Measurements from ENCODE around the gene S100A6. TPM values are rescaled to one million over a fixed set of nuclear protein-coding genes. Genes with fewer than 3 reads are reported as not detected.
"Not testable (repeated sequence)": the region's sequence is repeated elsewhere in the genome, so short reads cannot be mapped to it uniquely, and the experiment has no call there.

S100A6 gene
- total RNA-seq, 1 experiment from 2014 or later = 19.2 TPM

DNA sequence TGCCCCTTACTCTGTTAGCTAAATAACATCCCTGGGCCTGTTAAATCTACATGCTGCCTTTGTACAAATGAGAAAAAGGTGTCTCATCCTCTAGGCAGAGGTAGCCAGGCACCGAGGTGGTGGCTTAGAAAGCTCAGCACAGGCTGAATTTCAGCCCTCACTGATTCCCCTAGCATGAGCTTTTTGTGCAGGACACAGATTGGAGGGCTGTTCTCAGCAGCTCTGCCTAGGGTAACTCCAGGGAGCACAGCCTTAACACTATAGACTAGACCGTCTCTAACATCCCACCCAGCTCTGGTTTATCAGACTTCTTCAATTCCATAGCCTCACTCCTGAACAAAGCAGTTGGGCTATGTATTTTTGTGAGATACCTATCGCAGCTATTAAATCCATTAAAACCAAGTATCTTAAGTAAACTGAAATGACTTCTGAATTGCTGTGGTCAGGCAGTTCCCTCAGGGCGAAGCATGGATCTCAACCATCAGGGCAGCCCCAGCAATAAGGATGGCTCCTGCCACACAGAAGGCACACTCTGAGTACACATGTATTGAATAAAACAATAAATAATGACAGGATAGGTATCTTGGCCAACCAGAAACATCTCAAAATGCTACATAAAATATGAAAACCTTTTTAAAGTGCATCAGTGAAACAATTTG, 14.8 kb downstream of the S100A6 start:
- Mint-ChIP-seq H3K27ac (no peak overlapping the region), H3K4me3 (no peak overlapping the region), H3K27me3 (ENCODE audit: low read depth) (peaks cover 57% of the 10 kb centered on the region), H3K9me3 (peaks cover 9% of the 10 kb centered on the region), H3K36me3 (peaks cover 7% of the 10 kb centered on the region), H3K4me1 (peaks cover 28% of the 10 kb centered on the region)
- ChIA-PET POLR2A (interaction anchor here (0.8 kb wide), 1 partner anchor 16 kb away, joined by 3 read pairs; no protein-coding TSS in a partner anchor), CTCF (interaction anchor here (1.0 to 6.8 kb wide), 9 partner anchors 10 to 165 kb away, joined by 3 to 55 read pairs (median 7); partner anchors contain the start of gene S100A13)
- no peak; the same call in 1 of the 2 replicates for ATAC-seq
- DNase-seq (ENCODE audit: low spot score) = no peak
- no peak for TF ChIP-seq ZNF416 (CRISPR knock-in tag; IDR thresholded peaks at IDR 0.05)
- TF ChIP-seq IRF2 (CRISPR knock-in tag; IDR thresholded peaks at IDR 0.05; ENCODE audit: borderline replicate concordance, low read depth) = no peak
- TF ChIP-seq, protein P1, sequence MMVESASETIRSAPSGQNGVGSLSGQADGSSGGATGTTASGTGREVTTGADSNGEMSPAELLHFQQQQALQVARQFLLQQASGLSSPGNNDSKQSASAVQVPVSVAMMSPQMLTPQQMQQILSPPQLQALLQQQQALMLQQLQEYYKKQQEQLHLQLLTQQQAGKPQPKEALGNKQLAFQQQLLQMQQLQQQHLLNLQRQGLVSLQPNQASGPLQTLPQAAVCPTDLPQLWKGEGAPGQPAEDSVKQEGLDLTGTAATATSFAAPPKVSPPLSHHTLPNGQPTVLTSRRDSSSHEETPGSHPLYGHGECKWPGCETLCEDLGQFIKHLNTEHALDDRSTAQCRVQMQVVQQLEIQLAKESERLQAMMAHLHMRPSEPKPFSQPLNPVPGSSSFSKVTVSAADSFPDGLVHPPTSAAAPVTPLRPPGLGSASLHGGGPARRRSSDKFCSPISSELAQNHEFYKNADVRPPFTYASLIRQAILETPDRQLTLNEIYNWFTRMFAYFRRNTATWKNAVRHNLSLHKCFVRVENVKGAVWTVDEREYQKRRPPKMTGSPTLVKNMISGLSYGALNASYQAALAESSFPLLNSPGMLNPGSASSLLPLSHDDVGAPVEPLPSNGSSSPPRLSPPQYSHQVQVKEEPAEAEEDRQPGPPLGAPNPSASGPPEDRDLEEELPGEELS (CRISPR knock-in tag; IDR thresholded peaks at IDR 0.05) = no peak
- TF ChIP-seq TEAD4 (CRISPR knock-in tag; IDR thresholded peaks at IDR 0.05) = no peak
- TF ChIP-seq ZNF396 (CRISPR knock-in tag; IDR thresholded peaks at IDR 0.05; ENCODE audit: borderline replicate concordance) = no peak
- no peak for TF ChIP-seq SMAD4 (CRISPR knock-in tag; IDR thresholded peaks at IDR 0.05)
- TF ChIP-seq HMGA2 (CRISPR knock-in tag; IDR thresholded peaks at IDR 0.05) = no peak
- TF ChIP-seq ZNF138 (CRISPR knock-in tag; conservative IDR thresholded peaks at IDR 0.05) = no peak
- no peak for TF ChIP-seq GTF2I (CRISPR knock-in tag; conservative IDR thresholded peaks at IDR 0.05)
- no peak for TF ChIP-seq FOXP1 (CRISPR knock-in tag; IDR thresholded peaks at IDR 0.05; ENCODE audit: borderline replicate concordance)
- no peak for TF ChIP-seq GABPB1 (CRISPR knock-in tag; IDR thresholded peaks at IDR 0.05)
- TF ChIP-seq ZNF219 (CRISPR knock-in tag; IDR thresholded peaks at IDR 0.05; ENCODE audit: borderline replicate concordance) = no peak
- TF ChIP-seq CREM (CRISPR knock-in tag; IDR thresholded peaks at IDR 0.05) = no peak
- TF ChIP-seq, protein P2, sequence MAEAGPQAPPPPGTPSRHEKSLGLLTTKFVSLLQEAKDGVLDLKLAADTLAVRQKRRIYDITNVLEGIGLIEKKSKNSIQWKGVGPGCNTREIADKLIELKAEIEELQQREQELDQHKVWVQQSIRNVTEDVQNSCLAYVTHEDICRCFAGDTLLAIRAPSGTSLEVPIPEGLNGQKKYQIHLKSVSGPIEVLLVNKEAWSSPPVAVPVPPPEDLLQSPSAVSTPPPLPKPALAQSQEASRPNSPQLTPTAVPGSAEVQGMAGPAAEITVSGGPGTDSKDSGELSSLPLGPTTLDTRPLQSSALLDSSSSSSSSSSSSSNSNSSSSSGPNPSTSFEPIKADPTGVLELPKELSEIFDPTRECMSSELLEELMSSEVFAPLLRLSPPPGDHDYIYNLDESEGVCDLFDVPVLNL (CRISPR knock-in tag; IDR thresholded peaks at IDR 0.05; ENCODE audit: borderline replicate concordance, low read depth) = no peak

DNA sequence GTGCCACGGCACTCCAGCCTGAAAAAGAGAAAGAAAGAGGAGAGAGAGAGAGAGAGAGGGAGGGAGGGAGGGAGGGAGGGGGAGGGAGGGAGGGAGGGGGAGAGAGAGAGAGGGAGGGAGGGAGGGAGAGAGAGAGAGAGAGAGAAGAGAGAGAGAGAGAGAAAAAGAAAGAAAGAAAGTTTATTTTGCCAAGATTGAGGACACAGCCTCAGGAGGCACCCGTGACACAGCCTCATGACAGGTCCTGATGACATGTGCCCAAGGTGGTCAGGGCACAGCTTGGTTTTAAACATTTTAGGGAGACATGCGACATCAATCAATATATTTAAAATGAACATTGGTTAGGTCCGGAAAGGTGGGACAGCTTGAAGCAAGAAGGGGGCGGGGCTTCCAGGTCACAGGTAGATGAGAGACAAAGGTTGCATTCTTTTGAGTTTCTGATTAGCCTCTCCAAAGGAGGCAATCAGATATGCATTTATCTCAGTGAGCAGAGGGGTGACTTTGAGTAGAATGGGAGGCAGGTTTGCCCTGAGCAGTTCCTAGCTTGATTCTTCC, 15.6 kb downstream of the S100A6 start:
- not testable (repeated sequence) for H3K4me3 Mint-ChIP-seq; ATAC-seq; DNase-seq (ENCODE audit: low spot score); H3K27ac Mint-ChIP-seq; H3K36me3 Mint-ChIP-seq; H3K9me3 Mint-ChIP-seq
- POLR2A ChIA-PET = interaction anchor here (0.8 kb wide), 1 partner anchor 17 kb away, joined by 3 read pairs; no protein-coding TSS in a partner anchor
- CTCF ChIA-PET = interaction anchor here (1.0 to 6.8 kb wide), 10 partner anchors 9 to 165 kb away, joined by 3 to 55 read pairs (median 6); partner anchors contain the start of gene S100A13
- Mint-ChIP-seq H3K27me3 (ENCODE audit: low read depth) (peaks cover 64% of the 10 kb centered on the region), H3K4me1 (peaks cover 22% of the 10 kb centered on the region)

DNA sequence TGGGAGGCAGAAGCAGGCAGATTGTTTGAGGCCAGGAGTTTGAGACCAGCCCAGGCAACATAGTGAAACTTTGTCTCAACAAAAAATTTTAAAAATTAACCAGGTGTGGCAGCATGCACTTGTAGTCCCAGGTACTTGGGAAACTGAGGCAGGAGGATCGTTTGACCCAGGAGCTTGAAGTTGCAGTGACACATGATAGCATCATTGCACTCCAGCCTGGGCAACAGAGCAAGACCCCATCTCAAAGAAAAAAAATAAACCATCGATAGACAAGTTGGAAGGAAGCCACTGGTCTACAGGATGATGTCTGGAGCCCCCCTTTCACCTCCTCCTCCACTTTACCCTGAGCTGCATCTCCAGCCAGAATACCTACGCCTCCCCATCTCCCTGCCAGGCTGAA, 16.5 kb downstream of the S100A6 start:
- Mint-ChIP-seq H3K4me1 (peaks cover 22% of the 10 kb centered on the region), H3K27ac (no peak overlapping the region), H3K27me3 (ENCODE audit: low read depth) (peaks cover 74% of the 10 kb centered on the region), H3K4me3 (no peak overlapping the region), H3K36me3 (peaks cover 7% of the 10 kb centered on the region), H3K9me3 (peaks cover 9% of the 10 kb centered on the region)
- POLR2A ChIA-PET = no interaction called here
- CTCF ChIA-PET = interaction anchor here (1.4 to 6.8 kb wide), 7 partner anchors 13 to 164 kb away, joined by 3 to 55 read pairs (median 7); partner anchors contain the start of gene S100A13
- TF ChIP-seq SMAD3 (CRISPR knock-in tag; IDR thresholded peaks at IDR 0.05; ENCODE audit: borderline replicate concordance) = no peak
- peak; percentile 82; the same call in 1 of the 2 replicates for TF ChIP-seq ZNF121 (CRISPR knock-in tag; IDR thresholded peaks at IDR 0.05)
- DNase-seq (ENCODE audit: low spot score) (no peak), ATAC-seq (no peak)
